ENCODE results near the gene EXOC2.

- TF ChIP-seq CTCF (IDR thresholded peaks at IDR 0.05 in 8 of 11, conservative IDR thresholded peaks at IDR 0.05 in 3 of 11) (peak in 1 of 11 experiments; percentile 12), POLR2AphosphoS5 (IDR thresholded peaks at IDR 0.05) (peak; percentile 92 to 97 (median 94))
Observed at GRCh38 chr6:692858-693722, at the start of gene EXOC2.

All from spleen (tissue), 7 donors.